WTC11 (cell line): ENCODE measurements around the gene CCDC82. TPM values are rescaled to one million over a fixed set of nuclear protein-coding genes. Genes with fewer than 3 reads are reported as not detected.

Experiments used
- ATAC-seq: fragments of 200-7000 bp; cut with Tn5 transposase; 2 replicates; pipeline ENCODE4 v1.10.0; 2021; ENCODE audit warnings: mild to moderate bottlenecking, moderate library complexity
- CTCF ChIA-PET: fragments of 300-600 bp; sonication (Branson Sonifier 250); formaldehyde crosslinking; loops from one replicate; lab custom pipeline; 2021; ENCODE audit warnings: antibody characterized with exemption; lab: Charles Lee
- POLR2A ChIA-PET: fragments of 350-600 bp; sonication (Branson Sonifier 250); formaldehyde crosslinking; loops from one replicate; lab custom pipeline; 2021; ENCODE audit warnings: antibody characterized with exemption; lab: Charles Lee
- DNase-seq: peaks from one replicate; pipeline ENCODE4 v3.0.0; 2021; ENCODE audit warnings: low spot score
- H3K27ac Mint-ChIP-seq: 2 replicates; pipeline ENCODE4 v1.8.0; 2021; ENCODE audit warnings: mixed read lengths
- H3K27me3 Mint-ChIP-seq: 2 replicates; pipeline ENCODE4 v1.8.0; 2021; ENCODE audit warnings: low read depth, mild to moderate bottlenecking, moderate library complexity, mixed read lengths
- H3K36me3 Mint-ChIP-seq: 2 replicates; pipeline ENCODE4 v1.8.0; 2021; ENCODE audit warnings: mixed read lengths
- H3K4me1 Mint-ChIP-seq: 2 replicates; pipeline ENCODE4 v1.8.0; 2022; ENCODE audit warnings: mixed read lengths
- H3K4me3 Mint-ChIP-seq: 2 replicates; pipeline ENCODE4 v1.8.0; 2021; ENCODE audit warnings: mild to moderate bottlenecking, moderate library complexity, mixed read lengths
- H3K9me3 Mint-ChIP-seq: 2 replicates; pipeline ENCODE4 v1.8.0; 2021; ENCODE audit warnings: mixed read lengths
- AFF4 ChIP-seq: sonication (generic); formaldehyde crosslinking; IDR thresholded peaks from 2 replicates; pipeline ENCODE4 v1.8.1; 2023; ENCODE audit warnings: mild to moderate bottlenecking, missing genetic modification reagents, borderline replicate concordance
- ERG ChIP-seq: fragments of 250-450 bp; sonication (Bioruptor Pico); IDR thresholded peaks from 2 replicates; pipeline ENCODE4 v1.8.0; 2021; ENCODE audit warnings: mild to moderate bottlenecking
- JAZF1 ChIP-seq: fragments of 250-450 bp; sonication (Bioruptor Pico); IDR thresholded peaks from 2 replicates; pipeline ENCODE4 v1.9.0; 2021; ENCODE audit warnings: moderate library complexity, mild to moderate bottlenecking, inconsistent platforms
- SMAD4 ChIP-seq: sonication (generic); formaldehyde crosslinking; IDR thresholded peaks from 2 replicates; pipeline ENCODE4 v1.8.0; 2022; ENCODE audit warnings: mild to moderate bottlenecking, missing genetic modification reagents
- TP53 ChIP-seq: sonication (generic); formaldehyde crosslinking; IDR thresholded peaks from 2 replicates; pipeline ENCODE4 v1.8.1; 2023; ENCODE audit warnings: mild to moderate bottlenecking, missing genetic modification reagents
- ZNF219 ChIP-seq: sonication (generic); formaldehyde crosslinking; IDR thresholded peaks from 2 replicates; pipeline ENCODE4 v1.8.0; 2023; ENCODE audit warnings: missing genetic modification reagents, mild to moderate bottlenecking, borderline replicate concordance
- ZNF263 ChIP-seq: sonication (generic); formaldehyde crosslinking; IDR thresholded peaks from 2 replicates; pipeline ENCODE4 v1.8.1; 2022; ENCODE audit warnings: low read depth, mild to moderate bottlenecking, moderate library complexity, missing genetic modification reagents
- ZNF671 ChIP-seq: fragments of 250-450 bp; sonication (Bioruptor Pico); IDR thresholded peaks from 2 replicates; pipeline ENCODE4 v1.8.0; 2021; ENCODE audit warnings: mild to moderate bottlenecking
- total RNA-seq: library from RNA; stranded (reverse); gene quantifications from 3 replicates; pipeline ENCODE4 v1.2.3, GENCODE V29; 2021
- TF ChIP-seq, protein P1 (sequence below): sonication (generic); formaldehyde crosslinking; IDR thresholded peaks from 2 replicates; pipeline ENCODE4 v1.8.1; 2023; ENCODE audit warnings: mild to moderate bottlenecking, missing genetic modification reagents, moderate library complexity
- TF ChIP-seq, protein P2 (sequence below): fragments of 250-450 bp; sonication (Bioruptor Pico); IDR thresholded peaks from 2 replicates; pipeline ENCODE4 v2.1.2; 2022; ENCODE audit warnings: mild to moderate bottlenecking, moderate library complexity
- TF ChIP-seq, protein P3 (sequence below): sonication (generic); formaldehyde crosslinking; conservative IDR thresholded peaks from 2 replicates; pipeline ENCODE4 v1.8.1; 2022; ENCODE audit warnings: mild to moderate bottlenecking, missing genetic modification reagents
- TF ChIP-seq, protein P4 (sequence below): fragments of 250-450 bp; sonication (Bioruptor Pico); IDR thresholded peaks from 2 replicates; pipeline ENCODE4 v1.9.0; 2021; ENCODE audit warnings: mild to moderate bottlenecking, borderline replicate concordance
- TF ChIP-seq, protein P5 (sequence below): sonication (generic); formaldehyde crosslinking; IDR thresholded peaks from 2 replicates; pipeline ENCODE4 v1.8.1; 2022; ENCODE audit warnings: low read depth, missing genetic modification reagents, borderline replicate concordance
- TF ChIP-seq, protein P6 (sequence below): fragments of 250-450 bp; sonication (Bioruptor Pico); IDR thresholded peaks from 2 replicates; pipeline ENCODE4 v1.9.0; 2021; ENCODE audit warnings: mild to moderate bottlenecking

Gene CCDC82
- total RNA-seq, 1 experiment from 2014 or later, result 16.3 TPM

GRCh38 chr11:96319898-96320656 is 69.6 kb downstream of the CCDC82 start:
- Mint-ChIP-seq H3K27ac (no peak overlapping the region), H3K9me3 (no peaks in the 10 kb centered on the region), H3K27me3 (no peaks in the 10 kb centered on the region), H3K4me1 (peaks cover 70% of the 10 kb centered on the region), H3K36me3 (no peaks in the 10 kb centered on the region), H3K4me3 (no peak overlapping the region)
- CTCF ChIA-PET, result no interaction called here
- TF ChIP-seq ZNF219 (CRISPR knock-in tag), result no peak
- no peak for ATAC-seq
- POLR2A ChIA-PET, result no interaction called here
- no peak for DNase-seq

DNA sequence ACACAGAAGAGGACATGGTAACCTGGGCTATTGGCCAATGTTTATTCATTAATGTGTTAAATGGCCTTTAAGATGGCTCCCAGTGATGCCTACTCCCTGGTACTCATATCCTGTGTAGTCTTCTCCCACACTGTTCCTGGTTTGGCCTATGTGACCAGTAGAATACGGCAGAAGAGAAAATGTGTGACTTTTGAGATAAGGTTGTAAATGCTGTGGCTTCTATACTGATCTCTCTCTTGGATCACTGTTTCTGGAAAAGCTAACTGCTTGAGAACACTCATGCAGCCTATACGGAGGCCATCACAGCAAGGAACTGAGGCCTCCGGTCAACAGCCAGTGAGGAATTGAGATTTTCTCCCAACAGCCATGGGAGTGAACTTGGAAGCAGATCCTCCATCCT is 70.9 kb downstream of the CCDC82 start:
- POLR2A ChIA-PET, result no interaction called here
- H3K4me3 Mint-ChIP-seq, result no peak overlapping the region
- TF ChIP-seq, protein P1, sequence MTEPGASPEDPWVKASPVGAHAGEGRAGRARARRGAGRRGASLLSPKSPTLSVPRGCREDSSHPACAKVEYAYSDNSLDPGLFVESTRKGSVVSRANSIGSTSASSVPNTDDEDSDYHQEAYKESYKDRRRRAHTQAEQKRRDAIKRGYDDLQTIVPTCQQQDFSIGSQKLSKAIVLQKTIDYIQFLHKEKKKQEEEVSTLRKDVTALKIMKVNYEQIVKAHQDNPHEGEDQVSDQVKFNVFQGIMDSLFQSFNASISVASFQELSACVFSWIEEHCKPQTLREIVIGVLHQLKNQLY (CRISPR knock-in tag), result no peak
- TF ChIP-seq AFF4 (CRISPR knock-in tag) (no peak), ERG (no peak), ZNF219 (CRISPR knock-in tag) (no peak), TP53 (CRISPR knock-in tag) (no peak), ZNF263 (CRISPR knock-in tag) (no peak), ZNF671 (CRISPR knock-in tag) (no peak), SMAD4 (CRISPR knock-in tag) (no peak), JAZF1 (CRISPR knock-in tag) (no peak)
- TF ChIP-seq, protein P2, sequence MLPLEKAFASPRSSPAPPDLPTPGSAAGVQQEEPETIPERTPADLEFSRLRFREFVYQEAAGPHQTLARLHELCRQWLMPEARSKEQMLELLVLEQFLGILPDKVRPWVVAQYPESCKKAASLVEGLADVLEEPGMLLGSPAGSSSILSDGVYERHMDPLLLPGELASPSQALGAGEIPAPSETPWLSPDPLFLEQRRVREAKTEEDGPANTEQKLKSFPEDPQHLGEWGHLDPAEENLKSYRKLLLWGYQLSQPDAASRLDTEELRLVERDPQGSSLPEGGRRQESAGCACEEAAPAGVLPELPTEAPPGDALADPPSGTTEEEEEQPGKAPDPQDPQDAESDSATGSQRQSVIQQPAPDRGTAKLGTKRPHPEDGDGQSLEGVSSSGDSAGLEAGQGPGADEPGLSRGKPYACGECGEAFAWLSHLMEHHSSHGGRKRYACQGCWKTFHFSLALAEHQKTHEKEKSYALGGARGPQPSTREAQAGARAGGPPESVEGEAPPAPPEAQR (CRISPR knock-in tag), result no peak
- TF ChIP-seq, protein P3, sequence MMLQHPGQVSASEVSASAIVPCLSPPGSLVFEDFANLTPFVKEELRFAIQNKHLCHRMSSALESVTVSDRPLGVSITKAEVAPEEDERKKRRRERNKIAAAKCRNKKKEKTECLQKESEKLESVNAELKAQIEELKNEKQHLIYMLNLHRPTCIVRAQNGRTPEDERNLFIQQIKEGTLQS, result no peak
- TF ChIP-seq, protein P4, sequence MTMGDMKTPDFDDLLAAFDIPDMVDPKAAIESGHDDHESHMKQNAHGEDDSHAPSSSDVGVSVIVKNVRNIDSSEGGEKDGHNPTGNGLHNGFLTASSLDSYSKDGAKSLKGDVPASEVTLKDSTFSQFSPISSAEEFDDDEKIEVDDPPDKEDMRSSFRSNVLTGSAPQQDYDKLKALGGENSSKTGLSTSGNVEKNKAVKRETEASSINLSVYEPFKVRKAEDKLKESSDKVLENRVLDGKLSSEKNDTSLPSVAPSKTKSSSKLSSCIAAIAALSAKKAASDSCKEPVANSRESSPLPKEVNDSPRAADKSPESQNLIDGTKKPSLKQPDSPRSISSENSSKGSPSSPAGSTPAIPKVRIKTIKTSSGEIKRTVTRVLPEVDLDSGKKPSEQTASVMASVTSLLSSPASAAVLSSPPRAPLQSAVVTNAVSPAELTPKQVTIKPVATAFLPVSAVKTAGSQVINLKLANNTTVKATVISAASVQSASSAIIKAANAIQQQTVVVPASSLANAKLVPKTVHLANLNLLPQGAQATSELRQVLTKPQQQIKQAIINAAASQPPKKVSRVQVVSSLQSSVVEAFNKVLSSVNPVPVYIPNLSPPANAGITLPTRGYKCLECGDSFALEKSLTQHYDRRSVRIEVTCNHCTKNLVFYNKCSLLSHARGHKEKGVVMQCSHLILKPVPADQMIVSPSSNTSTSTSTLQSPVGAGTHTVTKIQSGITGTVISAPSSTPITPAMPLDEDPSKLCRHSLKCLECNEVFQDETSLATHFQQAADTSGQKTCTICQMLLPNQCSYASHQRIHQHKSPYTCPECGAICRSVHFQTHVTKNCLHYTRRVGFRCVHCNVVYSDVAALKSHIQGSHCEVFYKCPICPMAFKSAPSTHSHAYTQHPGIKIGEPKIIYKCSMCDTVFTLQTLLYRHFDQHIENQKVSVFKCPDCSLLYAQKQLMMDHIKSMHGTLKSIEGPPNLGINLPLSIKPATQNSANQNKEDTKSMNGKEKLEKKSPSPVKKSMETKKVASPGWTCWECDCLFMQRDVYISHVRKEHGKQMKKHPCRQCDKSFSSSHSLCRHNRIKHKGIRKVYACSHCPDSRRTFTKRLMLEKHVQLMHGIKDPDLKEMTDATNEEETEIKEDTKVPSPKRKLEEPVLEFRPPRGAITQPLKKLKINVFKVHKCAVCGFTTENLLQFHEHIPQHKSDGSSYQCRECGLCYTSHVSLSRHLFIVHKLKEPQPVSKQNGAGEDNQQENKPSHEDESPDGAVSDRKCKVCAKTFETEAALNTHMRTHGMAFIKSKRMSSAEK (CRISPR knock-in tag), result no peak
- TF ChIP-seq, protein P5, sequence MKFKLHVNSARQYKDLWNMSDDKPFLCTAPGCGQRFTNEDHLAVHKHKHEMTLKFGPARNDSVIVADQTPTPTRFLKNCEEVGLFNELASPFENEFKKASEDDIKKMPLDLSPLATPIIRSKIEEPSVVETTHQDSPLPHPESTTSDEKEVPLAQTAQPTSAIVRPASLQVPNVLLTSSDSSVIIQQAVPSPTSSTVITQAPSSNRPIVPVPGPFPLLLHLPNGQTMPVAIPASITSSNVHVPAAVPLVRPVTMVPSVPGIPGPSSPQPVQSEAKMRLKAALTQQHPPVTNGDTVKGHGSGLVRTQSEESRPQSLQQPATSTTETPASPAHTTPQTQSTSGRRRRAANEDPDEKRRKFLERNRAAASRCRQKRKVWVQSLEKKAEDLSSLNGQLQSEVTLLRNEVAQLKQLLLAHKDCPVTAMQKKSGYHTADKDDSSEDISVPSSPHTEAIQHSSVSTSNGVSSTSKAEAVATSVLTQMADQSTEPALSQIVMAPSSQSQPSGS (CRISPR knock-in tag), result no peak
- TF ChIP-seq, protein P6, sequence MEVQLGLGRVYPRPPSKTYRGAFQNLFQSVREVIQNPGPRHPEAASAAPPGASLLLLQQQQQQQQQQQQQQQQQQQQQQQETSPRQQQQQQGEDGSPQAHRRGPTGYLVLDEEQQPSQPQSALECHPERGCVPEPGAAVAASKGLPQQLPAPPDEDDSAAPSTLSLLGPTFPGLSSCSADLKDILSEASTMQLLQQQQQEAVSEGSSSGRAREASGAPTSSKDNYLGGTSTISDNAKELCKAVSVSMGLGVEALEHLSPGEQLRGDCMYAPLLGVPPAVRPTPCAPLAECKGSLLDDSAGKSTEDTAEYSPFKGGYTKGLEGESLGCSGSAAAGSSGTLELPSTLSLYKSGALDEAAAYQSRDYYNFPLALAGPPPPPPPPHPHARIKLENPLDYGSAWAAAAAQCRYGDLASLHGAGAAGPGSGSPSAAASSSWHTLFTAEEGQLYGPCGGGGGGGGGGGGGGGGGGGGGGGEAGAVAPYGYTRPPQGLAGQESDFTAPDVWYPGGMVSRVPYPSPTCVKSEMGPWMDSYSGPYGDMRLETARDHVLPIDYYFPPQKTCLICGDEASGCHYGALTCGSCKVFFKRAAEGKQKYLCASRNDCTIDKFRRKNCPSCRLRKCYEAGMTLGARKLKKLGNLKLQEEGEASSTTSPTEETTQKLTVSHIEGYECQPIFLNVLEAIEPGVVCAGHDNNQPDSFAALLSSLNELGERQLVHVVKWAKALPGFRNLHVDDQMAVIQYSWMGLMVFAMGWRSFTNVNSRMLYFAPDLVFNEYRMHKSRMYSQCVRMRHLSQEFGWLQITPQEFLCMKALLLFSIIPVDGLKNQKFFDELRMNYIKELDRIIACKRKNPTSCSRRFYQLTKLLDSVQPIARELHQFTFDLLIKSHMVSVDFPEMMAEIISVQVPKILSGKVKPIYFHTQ (CRISPR knock-in tag), result no peak
- H3K27ac Mint-ChIP-seq, result no peak overlapping the region; the same call in 1 of the 2 replicates
- no peaks in the 10 kb centered on the region for H3K36me3 Mint-ChIP-seq
- CTCF ChIA-PET, result no interaction called here
- H3K27me3 Mint-ChIP-seq, result no peaks in the 10 kb centered on the region
- H3K9me3 Mint-ChIP-seq, result no peaks in the 10 kb centered on the region
- DNase-seq (no peak), ATAC-seq (no peak)
- H3K4me1 Mint-ChIP-seq, result peaks cover 69% of the 10 kb centered on the region
